K562 (cell line): ENCODE data around the gene ANO10. TPM values are rescaled to one million over a fixed set of nuclear protein-coding genes. Genes with fewer than 3 reads are reported as not detected.

ENCODE experiments used
- ATF7 ChIP-seq: fragments of 450-650 bp; IDR thresholded peaks from 2 replicates; pipeline ENCODE4 v1.7.1; 2014; ENCODE audit warnings: mild to moderate bottlenecking, moderate library complexity
- DDX20 ChIP-seq: fragments of 450-650 bp; IDR thresholded peaks from 2 replicates; pipeline ENCODE4 v1.6.1; 2016; ENCODE audit warnings: missing genetic modification characterization, low read depth, mild to moderate bottlenecking, missing compliant biosample characterization, moderate library complexity
- GTF2A2 ChIP-seq: IDR thresholded peaks from 2 replicates; pipeline ENCODE4 v1.6.1; 2016; ENCODE audit warnings: mild to moderate bottlenecking, missing genetic modification characterization, missing compliant biosample characterization
- HIVEP1 ChIP-seq: fragments of 250-450 bp; sonication (Bioruptor Pico); IDR thresholded peaks from 2 replicates; pipeline ENCODE4 v1.4.0; 2020; ENCODE audit warnings: mild to moderate bottlenecking
- JUND ChIP-seq, 2 experiments: IDR thresholded peaks; 2 replicates in 1 of 2; 3 replicates in 1 of 2; pipeline ENCODE4 v1.6.1; 2011; ENCODE audit warnings: borderline replicate concordance in 2 of 2, low read depth in 2 of 2, low read length in 2 of 2, improper control_type of control experiment in 1 of 2, missing biosample characterization in 1 of 2, missing genetic modification characterization in 1 of 2, missing genetic modification reagents in 1 of 2
- KLF16 ChIP-seq: IDR thresholded peaks from 2 replicates; pipeline ENCODE4 v1.6.1; 2016; ENCODE audit warnings: antibody characterized with exemption
- L3MBTL2 ChIP-seq: fragments of 450-650 bp; IDR thresholded peaks from 2 replicates; pipeline ENCODE4 v1.6.1; 2016; ENCODE audit warnings: mild to moderate bottlenecking, moderate library complexity
- MECOM ChIP-seq: fragments of 250-450 bp; sonication (Bioruptor Pico); IDR thresholded peaks from 2 replicates; pipeline ENCODE4 v1.8.0; 2022; ENCODE audit warnings: inconsistent platforms
- MEIS2 ChIP-seq: fragments of 450-650 bp; IDR thresholded peaks from 2 replicates; pipeline ENCODE4 v1.6.1; 2014; ENCODE audit warnings: mild to moderate bottlenecking; ENCODE audit not compliant: partially characterized antibody
- MTF1 ChIP-seq: fragments of 250-450 bp; sonication (Bioruptor Pico); IDR thresholded peaks from 2 replicates; pipeline ENCODE4 v1.9.0; 2021; ENCODE audit warnings: moderate library complexity, mild to moderate bottlenecking, inconsistent platforms, borderline replicate concordance
- NR4A1 ChIP-seq, 2 experiments: fragments of 250-450 bp in 1 of 2; fragments of 450-650 bp in 1 of 2; sonication (Bioruptor Pico) in 1 of 2; IDR thresholded peaks; 2 replicates each; pipeline versions ENCODE4 v1.4.0 to v1.6.1; 2016 to 2020; ENCODE audit warnings: mild to moderate bottlenecking in 2 of 2, missing compliant biosample characterization in 1 of 2, missing genetic modification characterization in 1 of 2, moderate library complexity in 1 of 2
- RBM25 ChIP-seq: fragments of 200-400 bp; formaldehyde crosslinking; IDR thresholded peaks from 2 replicates; pipeline ENCODE4 v1.6.1; 2018; ENCODE audit warnings: low read length, low read depth, moderate library complexity; ENCODE audit not compliant: severe bottlenecking
- SMAD2 ChIP-seq: fragments of 150-350 bp; IDR thresholded peaks from 2 replicates; pipeline ENCODE4 v1.6.1; 2014; ENCODE audit warnings: low read depth, mild to moderate bottlenecking, low read length
- TCF7 ChIP-seq: sonication (generic); IDR thresholded peaks from 2 replicates; pipeline ENCODE4 v1.6.1; 2016; ENCODE audit warnings: antibody characterized with exemption, borderline replicate concordance
- TGIF2 ChIP-seq: sonication (generic); formaldehyde crosslinking; IDR thresholded peaks from 2 replicates; pipeline ENCODE4 v1.8.1; 2022; ENCODE audit warnings: mild to moderate bottlenecking, missing genetic modification reagents, moderate library complexity
- U2AF1 ChIP-seq: fragments of 200-400 bp; formaldehyde crosslinking; optimal IDR thresholded peaks from 2 replicates; pipeline ENCODE3; 2017; ENCODE audit warnings: mild to moderate bottlenecking, low read depth, low read length, moderate library complexity
- ZBTB1 ChIP-seq: sonication (generic); formaldehyde crosslinking; IDR thresholded peaks from 2 replicates; pipeline ENCODE4 v1.8.1; 2023; ENCODE audit warnings: missing genetic modification reagents, low read depth, mild to moderate bottlenecking, borderline replicate concordance
- ZKSCAN8 ChIP-seq: fragments of 200-800 bp; sonication (Bioruptor generic); IDR thresholded peaks from 2 replicates; pipeline ENCODE4 v1.6.1; 2016; ENCODE audit warnings: missing genetic modification characterization, missing compliant biosample characterization
- ZZZ3 ChIP-seq: fragments of 450-650 bp; IDR thresholded peaks from 2 replicates; pipeline ENCODE4 v1.6.1; 2016; ENCODE audit warnings: antibody characterized with exemption, mild to moderate bottlenecking, moderate library complexity
- polyA plus RNA-seq, 8 experiments: library from polyadenylated mRNA; depleted of rRNA in 4 of 8; stranded (reverse) in 5 of 8; unstranded in 3 of 8; fragments of >200 nt; fragmentation: Nextera tagmentation in 2 of 8; fragmentation: Illumina TruSeq in 1 of 8; extraction: Ambion mirVana in 2 of 8; extraction: Trizol in 1 of 8; gene quantifications; 2 replicates each; pipeline versions ENCODE4 v1.2.1 to v1.2.3, GENCODE V29; 2011 to 2014; ENCODE audit warnings: inconsistent platforms in 1 of 8, missing spikeins in 1 of 8
- total RNA-seq, 7 experiments: library from RNA; depleted of rRNA in 6 of 7; stranded (reverse); fragments of >200 nt in 6 of 7; fragmentation: Illumina TruSeq in 2 of 7; extraction: Trizol in 2 of 7; gene quantifications; 2 replicates each; pipeline versions ENCODE4 v1.2.1 to v1.2.3, GENCODE V29; 2011 to 2021; ENCODE audit warnings: low replicate concordance in 1 of 7
- TF ChIP-seq, protein P1 (sequence below): fragments of 450-650 bp; IDR thresholded peaks from 2 replicates; pipeline ENCODE4 v1.6.1; 2016
- TF ChIP-seq, protein P2 (sequence below): fragments of 250-450 bp; sonication (Bioruptor Pico); IDR thresholded peaks from 2 replicates; pipeline ENCODE4 v1.8.0; 2021; ENCODE audit warnings: mild to moderate bottlenecking, moderate library complexity
- TF ChIP-seq, protein P3 (sequence below): fragments of 250-450 bp; sonication (Bioruptor Pico); IDR thresholded peaks from 2 replicates; pipeline ENCODE4 v1.8.0; 2022; ENCODE audit warnings: inconsistent platforms, mild to moderate bottlenecking, moderate library complexity, borderline replicate concordance
- TF ChIP-seq, protein P4 (sequence below), 3 experiments: IDR thresholded peaks in 2 of 3; conservative IDR thresholded peaks in 1 of 3; 2 replicates each; pipeline ENCODE4 v1.5.1; 2011 to 2012; ENCODE audit warnings: low read length in 3 of 3, mild to moderate bottlenecking in 3 of 3, control low read depth in 2 of 3, improper control_type of control experiment in 1 of 3, inconsistent platforms in 1 of 3, low read depth in 1 of 3, mixed read lengths in 1 of 3, moderate library complexity in 1 of 3; ENCODE audit not compliant: insufficient read depth in 2 of 3

Gene ANO10
- total and polyA plus RNA-seq, 9 of the 15 experiments (the other 6 are each of a cell fraction or from before 2014, with no cell fraction given), result 6.4 to 46.0 (median 32.3) TPM

DNA sequence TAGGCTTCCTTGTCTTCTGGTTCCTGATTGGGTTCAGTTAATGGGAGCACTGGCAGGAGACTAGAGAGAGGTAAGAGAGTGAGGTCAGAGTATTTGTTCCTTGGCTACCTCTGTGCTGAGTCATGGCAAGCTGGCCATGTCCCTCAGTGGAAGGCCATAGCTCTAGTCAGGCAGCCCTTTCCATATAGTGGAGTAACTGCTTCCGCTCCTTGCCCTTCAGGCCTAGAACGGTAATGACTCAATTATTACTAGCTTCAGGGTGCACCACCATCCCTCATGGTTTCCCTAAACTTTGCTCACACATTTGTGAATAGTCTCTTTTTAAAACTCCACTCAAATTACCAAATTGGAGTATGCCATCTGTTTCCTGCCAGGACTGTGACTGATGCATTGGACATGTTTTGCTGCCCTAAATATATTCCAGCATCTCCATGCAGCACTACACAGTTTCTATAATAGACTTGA, 10.5 kb upstream of the ANO10 start (continued):
- TF ChIP-seq, protein P1, sequence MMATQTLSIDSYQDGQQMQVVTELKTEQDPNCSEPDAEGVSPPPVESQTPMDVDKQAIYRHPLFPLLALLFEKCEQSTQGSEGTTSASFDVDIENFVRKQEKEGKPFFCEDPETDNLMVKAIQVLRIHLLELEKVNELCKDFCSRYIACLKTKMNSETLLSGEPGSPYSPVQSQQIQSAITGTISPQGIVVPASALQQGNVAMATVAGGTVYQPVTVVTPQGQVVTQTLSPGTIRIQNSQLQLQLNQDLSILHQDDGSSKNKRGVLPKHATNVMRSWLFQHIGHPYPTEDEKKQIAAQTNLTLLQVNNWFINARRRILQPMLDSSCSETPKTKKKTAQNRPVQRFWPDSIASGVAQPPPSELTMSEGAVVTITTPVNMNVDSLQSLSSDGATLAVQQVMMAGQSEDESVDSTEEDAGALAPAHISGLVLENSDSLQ, result peak; percentile 39; the same call in 1 of the 2 replicates
- TF ChIP-seq, protein P2, sequence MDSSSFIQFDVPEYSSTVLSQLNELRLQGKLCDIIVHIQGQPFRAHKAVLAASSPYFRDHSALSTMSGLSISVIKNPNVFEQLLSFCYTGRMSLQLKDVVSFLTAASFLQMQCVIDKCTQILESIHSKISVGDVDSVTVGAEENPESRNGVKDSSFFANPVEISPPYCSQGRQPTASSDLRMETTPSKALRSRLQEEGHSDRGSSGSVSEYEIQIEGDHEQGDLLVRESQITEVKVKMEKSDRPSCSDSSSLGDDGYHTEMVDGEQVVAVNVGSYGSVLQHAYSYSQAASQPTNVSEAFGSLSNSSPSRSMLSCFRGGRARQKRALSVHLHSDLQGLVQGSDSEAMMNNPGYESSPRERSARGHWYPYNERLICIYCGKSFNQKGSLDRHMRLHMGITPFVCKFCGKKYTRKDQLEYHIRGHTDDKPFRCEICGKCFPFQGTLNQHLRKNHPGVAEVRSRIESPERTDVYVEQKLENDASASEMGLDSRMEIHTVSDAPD (CRISPR knock-in tag), result no peak
- no peak for TF ChIP-seq TGIF2
- 0 out of 2 replicates have a peak, but pooled peaks have one; percentile 20 for TF ChIP-seq MECOM (CRISPR knock-in tag)
- no peak for TF ChIP-seq DDX20
- TF ChIP-seq RBM25, result no peak
- TF ChIP-seq MEIS2, result no peak
- TF ChIP-seq L3MBTL2, result 0 out of 2 replicates have a peak, but pooled peaks have one; percentile 19
- TF ChIP-seq ZKSCAN8 (CRISPR knock-in tag), result no peak
- TF ChIP-seq SMAD2, result no peak
- TF ChIP-seq MTF1 (CRISPR knock-in tag), result no peak
- TF ChIP-seq ATF7, result peak; percentile 82
- TF ChIP-seq NR4A1 (CRISPR knock-in tag; IDR thresholded peaks at IDR 0.05), result no peak
- no peak for TF ChIP-seq NR4A1 (tag; IDR thresholded peaks at IDR 0.05)
- TF ChIP-seq, protein P3, sequence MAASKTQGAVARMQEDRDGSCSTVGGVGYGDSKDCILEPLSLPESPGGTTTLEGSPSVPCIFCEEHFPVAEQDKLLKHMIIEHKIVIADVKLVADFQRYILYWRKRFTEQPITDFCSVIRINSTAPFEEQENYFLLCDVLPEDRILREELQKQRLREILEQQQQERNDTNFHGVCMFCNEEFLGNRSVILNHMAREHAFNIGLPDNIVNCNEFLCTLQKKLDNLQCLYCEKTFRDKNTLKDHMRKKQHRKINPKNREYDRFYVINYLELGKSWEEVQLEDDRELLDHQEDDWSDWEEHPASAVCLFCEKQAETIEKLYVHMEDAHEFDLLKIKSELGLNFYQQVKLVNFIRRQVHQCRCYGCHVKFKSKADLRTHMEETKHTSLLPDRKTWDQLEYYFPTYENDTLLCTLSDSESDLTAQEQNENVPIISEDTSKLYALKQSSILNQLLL, result no peak
- TF ChIP-seq ZBTB1 (CRISPR knock-in tag), result no peak
- TF ChIP-seq HIVEP1 (CRISPR knock-in tag), result no peak
- TF ChIP-seq JUND (IDR thresholded peaks at IDR 0.05; ENCODE audit: borderline replicate concordance, low read depth, low read length), result peak; percentile 79; the same call in 1 of the 2 replicates
- TF ChIP-seq JUND (tag; IDR thresholded peaks at IDR 0.05; ENCODE audit: borderline replicate concordance, low read depth, low read length), result peak; percentile 77; the same call in 2 of the 3 replicates
- TF ChIP-seq U2AF1, result no peak
- TF ChIP-seq ZZZ3, result no peak
- no peak for TF ChIP-seq GTF2A2
- no peak for TF ChIP-seq TCF7
- TF ChIP-seq, protein P4, sequence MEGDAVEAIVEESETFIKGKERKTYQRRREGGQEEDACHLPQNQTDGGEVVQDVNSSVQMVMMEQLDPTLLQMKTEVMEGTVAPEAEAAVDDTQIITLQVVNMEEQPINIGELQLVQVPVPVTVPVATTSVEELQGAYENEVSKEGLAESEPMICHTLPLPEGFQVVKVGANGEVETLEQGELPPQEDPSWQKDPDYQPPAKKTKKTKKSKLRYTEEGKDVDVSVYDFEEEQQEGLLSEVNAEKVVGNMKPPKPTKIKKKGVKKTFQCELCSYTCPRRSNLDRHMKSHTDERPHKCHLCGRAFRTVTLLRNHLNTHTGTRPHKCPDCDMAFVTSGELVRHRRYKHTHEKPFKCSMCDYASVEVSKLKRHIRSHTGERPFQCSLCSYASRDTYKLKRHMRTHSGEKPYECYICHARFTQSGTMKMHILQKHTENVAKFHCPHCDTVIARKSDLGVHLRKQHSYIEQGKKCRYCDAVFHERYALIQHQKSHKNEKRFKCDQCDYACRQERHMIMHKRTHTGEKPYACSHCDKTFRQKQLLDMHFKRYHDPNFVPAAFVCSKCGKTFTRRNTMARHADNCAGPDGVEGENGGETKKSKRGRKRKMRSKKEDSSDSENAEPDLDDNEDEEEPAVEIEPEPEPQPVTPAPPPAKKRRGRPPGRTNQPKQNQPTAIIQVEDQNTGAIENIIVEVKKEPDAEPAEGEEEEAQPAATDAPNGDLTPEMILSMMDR (IDR thresholded peaks at IDR 0.05 in 2 of 3, conservative IDR thresholded peaks at IDR 0.05 in 1 of 3; ENCODE audit: insufficient read depth in 2 of 3, low read depth in 1 of 3, low read length in 3 of 3), result 0 out of 6 replicates have a peak, but pooled peaks of 1 of the 3 experiments have one; percentile 10
- TF ChIP-seq KLF16, result no peak
